ENCODE data around the gene CALHM4.

GRCh38 chr6:116507324-116507723 lies 46.2 kb upstream of the CALHM4 start:
- TF ChIP-seq CTCF (conservative IDR thresholded peaks at IDR 0.05; ENCODE audit: low read depth, low read length) (no peak), RFX5 (IDR thresholded peaks at IDR 0.05; ENCODE audit: low read depth, low read length) (no peak), POLR2A (IDR thresholded peaks at IDR 0.05; ENCODE audit: low read depth, low read length) (no peak), RAD21 (IDR thresholded peaks at IDR 0.05; ENCODE audit: low read length) (no peak), CHD1 (IDR thresholded peaks at IDR 0.05; ENCODE audit: low read depth, low read length) (no peak), MXI1 (IDR thresholded peaks at IDR 0.05; ENCODE audit: borderline replicate concordance, low read depth, low read length) (no peak), CEBPB (IDR thresholded peaks at IDR 0.05; ENCODE audit: low read depth, low read length) (peak; percentile 71), SMC3 (IDR thresholded peaks at IDR 0.05; ENCODE audit: low read depth, low read length) (no peak)
